ENCODE results near the gene FCER1G.
A peak's percentile ranks its signal among the peaks of the same experiment; 100 is the strongest.
"Not testable (repeated sequence)": the region's sequence is repeated elsewhere in the genome, so short reads cannot be mapped to it uniquely, and the experiment has no call there.

Gene FCER1G

DNA sequence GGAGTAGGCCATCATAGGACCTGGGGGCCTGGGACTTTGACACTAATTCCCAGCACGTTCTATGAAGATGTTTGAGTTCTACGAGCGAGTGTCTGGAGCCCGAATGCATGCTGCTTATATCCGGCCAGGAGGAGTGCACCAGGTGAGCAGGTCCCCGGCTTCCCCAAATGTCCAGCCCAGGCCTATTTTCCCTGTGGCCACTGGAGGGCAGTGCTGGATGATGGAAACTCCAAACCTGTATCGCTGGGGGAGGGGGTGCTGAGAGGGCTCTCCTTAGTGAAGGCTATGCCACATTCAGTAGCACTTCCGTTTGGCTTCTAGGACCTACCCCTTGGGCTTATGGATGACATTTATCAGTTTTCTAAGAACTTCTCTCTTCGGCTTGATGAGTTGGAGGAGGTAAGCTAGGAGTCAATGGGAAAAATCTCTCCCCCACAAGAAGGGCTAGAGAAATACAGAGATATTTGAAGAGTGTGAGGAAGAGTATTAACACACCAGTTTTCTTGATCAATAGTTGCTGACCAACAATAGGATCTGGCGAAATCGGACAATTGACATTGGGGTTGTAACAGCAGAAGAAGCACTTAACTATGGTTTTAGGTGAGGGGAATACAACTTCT, 5.2 kb upstream of the FCER1G start:
- DNase-seq = peak; percentile 49

- no peak for DNase-seq
Measured at GRCh38 chr1:161214369-161214768, 726 bp upstream of the FCER1G start.

DNA sequence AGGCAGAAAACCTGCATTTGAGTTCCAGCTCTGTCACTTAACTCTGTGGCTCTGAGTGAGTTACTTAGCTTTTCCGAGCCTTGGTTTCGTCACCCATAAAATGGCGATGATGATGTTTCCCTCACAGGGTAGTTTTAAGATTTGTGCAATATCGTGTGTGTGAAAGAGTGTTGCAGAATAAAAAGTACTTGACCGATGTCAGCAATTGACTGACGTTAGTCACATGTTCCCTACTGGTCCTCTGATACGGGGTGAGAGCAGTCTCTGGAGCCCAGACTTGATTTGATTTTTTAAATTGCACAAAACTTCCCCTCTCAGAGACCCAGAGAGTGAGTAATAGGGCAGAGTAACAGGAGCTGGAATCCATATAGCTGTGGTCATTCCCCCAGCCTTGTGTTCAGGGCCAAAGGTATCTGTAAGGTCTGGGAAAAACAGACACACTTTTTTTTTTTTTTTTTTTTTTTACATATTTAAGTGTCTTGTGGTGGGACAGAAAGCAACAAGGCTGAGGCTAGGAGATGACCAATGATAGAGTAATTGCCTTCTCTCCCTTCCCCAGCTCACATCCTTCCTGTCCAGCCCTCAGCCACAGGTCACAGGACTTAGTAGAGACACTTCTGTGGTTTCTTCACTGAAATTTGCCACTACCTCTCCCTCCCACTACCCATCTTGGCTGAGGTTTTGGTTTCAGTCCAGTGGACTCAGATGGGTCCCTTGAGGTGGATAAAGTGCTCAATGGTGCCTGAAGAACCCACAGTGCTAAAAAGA, 2.0 kb downstream of the FCER1G start:
- DNase-seq = no peak

DNA sequence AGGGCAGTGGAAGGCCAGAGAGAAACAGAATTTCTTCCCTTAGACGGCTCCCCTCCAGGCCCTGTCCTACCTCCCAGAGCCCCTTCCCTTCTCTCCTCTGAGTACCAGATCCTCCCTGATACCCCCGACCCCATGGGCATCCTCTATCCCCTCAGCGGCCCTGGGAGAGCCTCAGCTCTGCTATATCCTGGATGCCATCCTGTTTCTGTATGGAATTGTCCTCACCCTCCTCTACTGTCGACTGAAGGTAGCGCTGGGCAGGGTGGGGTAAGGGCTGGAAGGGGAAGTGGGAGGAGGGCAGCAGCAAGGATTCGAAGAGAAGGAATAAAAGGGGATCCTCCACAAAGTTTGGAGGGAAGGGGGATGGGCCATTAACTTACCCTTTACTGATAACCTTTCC, 2.7 kb downstream of the FCER1G start:
- DNase-seq = no peak

GRCh38 chr1:161218301-161219077, 3.4 kb downstream of the FCER1G start:
- DNase-seq = no peak

DNA sequence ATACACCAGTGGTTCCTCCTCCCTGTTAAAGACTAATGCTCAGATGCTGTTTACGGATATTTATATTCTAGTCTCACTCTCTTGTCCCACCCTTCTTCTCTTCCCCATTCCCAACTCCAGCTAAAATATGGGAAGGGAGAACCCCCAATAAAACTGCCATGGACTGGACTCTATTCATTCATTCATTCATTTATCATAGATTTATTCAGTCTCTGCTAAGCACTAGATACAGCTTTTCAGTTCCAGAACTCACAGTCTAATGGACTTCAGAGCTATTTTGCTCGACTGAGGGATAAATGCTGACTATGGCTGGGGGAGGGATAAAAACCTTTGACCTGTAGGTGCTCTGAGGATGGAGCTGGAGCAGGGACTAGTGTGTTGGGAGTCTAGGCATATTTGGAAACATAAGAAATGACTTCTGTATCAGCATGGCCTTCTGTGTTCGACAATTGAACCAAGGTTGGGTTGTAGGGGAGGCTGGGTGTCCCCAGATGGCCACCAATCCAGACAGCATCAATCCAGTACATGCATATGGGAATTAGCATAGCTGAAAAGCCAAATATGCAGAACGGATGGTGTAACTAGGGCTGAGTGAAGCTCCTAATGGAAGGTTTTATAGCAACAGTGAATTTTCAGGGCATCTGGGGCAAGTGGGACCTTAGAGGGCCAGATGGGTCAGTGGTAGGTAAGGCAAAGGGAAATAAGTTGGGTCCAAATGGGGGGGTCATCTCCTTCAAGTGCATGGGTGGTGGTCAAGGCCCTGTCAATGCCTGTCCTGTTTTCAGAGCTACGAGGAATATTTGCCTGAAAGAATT, 4.2 kb downstream of the FCER1G start:
- DNase-seq = no peak

DNA sequence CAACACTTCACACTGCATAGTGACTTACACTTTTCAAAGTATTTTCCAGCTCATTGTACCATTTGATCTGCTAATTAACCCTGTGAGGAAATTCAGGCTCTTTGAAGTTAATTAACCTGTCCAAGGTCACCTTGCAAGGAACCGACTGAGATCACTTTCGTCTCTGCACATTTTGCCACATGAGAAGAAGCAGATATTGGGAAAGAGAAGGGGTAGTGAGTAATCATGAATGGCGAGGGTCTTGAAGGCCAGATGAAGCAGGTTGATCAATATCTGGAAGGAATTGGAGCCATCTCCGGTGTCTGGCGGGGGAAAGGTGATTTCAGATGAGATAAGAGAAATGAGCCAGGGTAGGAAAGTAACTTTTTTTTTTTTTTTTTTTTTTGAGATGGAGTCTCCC, 4.9 kb downstream of the FCER1G start:
- no peak for DNase-seq

DNA sequence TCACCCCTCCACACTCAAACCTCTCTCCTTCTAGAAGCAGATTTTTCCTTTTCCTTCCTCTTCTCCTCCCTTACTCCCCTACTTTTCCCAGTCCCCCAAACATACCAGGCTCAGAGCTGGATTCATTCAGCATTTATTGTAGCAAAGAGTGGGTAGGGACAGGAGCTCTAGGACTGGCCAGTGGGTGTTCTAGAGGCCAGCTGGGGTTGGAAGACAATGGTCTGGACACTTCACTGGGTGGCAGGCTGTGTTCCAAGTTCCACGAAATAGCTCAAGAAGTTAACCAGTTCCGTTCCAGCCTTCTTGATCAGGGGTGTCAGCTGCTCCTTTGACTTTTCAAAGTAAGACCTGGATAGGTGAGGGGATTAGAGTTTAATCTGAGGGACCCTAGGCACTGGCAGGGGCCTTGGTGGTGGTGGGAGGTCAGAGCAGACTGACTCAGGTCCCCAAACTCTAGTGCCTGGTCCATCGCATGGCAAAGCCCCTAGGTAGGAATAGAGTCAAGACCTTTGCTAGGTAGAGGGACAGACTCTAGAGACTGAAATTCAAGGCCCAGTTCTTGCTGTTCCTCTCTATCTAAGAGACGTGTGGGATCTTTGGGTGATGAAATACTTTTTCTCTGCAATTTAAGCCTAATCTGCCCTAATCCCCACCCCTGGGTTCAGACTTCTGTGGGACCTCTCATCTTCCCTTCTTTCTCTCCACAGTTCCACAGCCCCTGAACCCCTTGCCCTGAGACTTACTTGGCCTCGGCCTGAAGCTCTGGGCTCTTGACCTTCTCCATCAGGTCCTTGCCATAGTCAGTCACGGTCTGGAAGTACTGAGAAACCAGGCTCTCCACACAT, 7.3 kb downstream of the FCER1G start:
- no peak for DNase-seq

- DNase-seq = no peak
Measured at GRCh38 chr1:161223805-161224694, 9.0 kb downstream of the FCER1G start.

DNA sequence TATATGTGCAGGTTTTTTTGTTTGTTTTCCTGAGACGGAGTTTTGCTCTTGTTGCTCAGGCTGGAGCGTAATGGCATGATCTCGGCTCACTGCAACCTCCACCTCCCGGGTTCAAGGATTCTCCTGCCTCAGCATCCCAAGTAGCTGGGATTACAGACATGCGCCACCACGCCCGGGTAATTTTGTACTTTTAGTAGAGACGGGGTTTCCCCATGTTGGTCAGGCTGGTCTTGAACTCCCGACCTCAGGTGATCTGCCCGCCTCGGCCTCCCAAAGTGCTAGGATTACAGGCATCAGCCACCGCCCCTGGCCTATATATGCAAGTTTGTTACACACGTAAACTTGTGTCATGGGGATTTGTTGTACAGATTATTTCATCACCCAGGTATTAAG, 9.6 kb downstream of the FCER1G start:
- not testable (repeated sequence) for DNase-seq

GRCh38 chr1:161225178-161225533, 10.1 kb downstream of the FCER1G start:
- DNase-seq = no peak

GRCh38 chr1:161225534-161226319, 10.6 kb downstream of the FCER1G start, which contains the start of gene TOMM40L:
Gene TOMM40L (plus strand): TSS chr1:161226060. CDS start chr1:161226490, 430 bp downstream.
- peak; percentile 93 for DNase-seq

- no peak for DNase-seq
Measured at GRCh38 chr1:161226320-161226711, 11.2 kb downstream of the FCER1G start.

- DNase-seq = no peak
Measured at GRCh38 chr1:161226759-161227158, 11.7 kb downstream of the FCER1G start.

DNA sequence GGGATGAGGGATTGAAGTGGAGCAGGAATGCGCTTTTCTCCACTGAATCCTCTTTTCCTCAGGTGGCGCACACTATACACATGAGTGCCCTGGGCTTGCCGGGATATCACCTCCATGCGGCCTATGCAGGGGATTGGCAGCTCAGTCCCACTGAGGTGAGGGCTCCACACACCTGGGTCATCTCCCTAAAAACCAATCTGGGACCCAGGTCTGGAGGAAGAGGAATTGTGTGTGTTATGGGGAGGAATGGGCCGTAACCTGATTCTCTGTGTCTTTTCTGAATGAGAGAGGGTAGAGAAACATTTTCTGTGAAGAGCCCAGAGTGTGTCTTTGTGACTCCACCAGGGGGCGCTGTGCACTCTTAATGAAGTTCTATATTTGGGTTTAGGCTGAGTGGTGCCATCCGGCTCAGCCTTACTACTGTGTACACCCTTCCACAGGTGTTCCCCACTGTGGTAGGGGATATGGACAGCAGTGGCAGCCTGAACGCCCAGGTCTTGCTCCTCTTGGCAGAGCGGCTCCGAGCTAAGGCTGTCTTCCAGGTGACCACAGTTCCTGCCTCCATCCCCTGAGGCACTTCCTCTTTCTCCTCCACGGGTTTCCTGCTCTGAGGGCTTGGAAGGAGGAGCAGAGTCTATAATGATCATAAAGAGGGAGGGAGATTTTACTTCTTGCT, 12.2 kb downstream of the FCER1G start:
- DNase-seq = peak; percentile 55

DNA sequence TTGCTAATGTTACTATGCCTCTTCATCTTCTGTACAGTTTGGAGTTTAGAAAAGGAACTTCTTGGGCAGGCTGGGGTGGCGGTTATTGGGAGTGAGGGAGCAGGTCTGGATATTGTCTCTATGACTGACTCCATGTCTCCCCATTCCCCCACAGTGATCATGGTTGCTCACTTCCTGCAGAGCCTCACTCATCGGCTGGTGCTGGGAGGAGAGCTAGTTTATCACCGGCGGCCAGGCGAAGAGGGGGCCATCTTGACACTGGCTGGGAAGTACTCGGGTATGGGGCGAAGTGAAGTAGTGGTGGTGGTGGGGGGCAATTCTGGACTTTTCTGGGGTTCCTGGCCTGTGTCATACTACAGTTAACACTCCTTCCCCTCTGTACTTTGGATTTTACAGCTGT, 12.9 kb downstream of the FCER1G start:
- no peak for DNase-seq

DNA sequence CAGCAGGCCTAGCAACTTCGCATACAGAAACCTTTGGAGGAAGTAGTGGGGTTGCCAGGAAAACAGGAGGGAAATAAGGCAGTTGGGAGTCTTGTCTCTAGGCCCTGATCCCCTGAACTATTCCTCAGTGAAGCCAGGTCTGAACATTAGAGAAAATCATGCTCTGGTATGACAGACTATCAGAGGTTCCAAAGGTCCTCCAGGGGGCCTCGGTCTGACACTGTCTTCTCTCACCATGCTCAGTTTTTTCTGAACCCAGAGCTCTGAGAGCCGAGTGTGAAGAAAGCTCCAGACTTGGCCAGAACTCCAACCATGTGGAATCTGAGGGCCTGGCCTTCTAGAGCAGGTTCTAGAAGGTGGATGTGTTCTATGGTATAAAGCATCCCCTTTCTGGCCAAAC, 14.8 kb downstream of the FCER1G start:
- no peak for DNase-seq

DNA sequence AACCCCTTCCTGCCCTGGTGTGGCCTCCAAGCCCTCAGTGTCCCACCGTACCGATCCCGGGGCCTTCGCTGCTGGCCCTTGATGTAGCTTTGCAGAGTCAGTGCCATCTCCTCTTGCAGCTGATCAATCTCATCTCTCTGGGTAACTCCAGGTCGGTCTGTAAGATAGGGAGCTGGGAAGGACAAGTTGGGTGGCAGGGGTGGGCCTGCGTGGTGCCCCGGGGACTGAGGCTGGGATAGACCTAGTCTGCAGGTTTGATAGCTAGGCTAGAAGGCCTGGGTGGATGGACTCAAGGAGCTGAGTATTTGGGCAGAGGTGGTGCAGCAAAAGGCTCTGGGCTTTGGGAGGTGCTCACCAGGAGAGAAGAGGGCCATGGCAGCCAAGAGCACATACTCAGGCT, 15.7 kb downstream of the FCER1G start:
- DNase-seq = no peak

- no peak for DNase-seq
Measured at GRCh38 chr1:161233102-161233501, 18.0 kb downstream of the FCER1G start.
